ENCODE measurements around the gene UNC119. TPM values are rescaled to one million over a fixed set of nuclear protein-coding genes. Genes with fewer than 3 reads are reported as not detected.

The UNC119 gene
- total RNA-seq, 1 experiment from 2014 or later = 68.4 TPM

- Histone ChIP-seq H3F3A (ENCODE audit: low read length, unreplicated experiment) (no peaks in the 10 kb centered on the region), H3K9me3 (ENCODE audit: low read length) (no peaks in the 10 kb centered on the region), H3K36me3 (ENCODE audit: low read depth, low read length) (no peaks in the 10 kb centered on the region), H3K27me3 (ENCODE audit: low read length) (0 out of 2 replicates have a peak, but pooled peaks cover 4% of the 10 kb centered on the region), H3K9ac (ENCODE audit: low read length) (no peak overlapping the region), H3K4me1 (ENCODE audit: insufficient read depth, low read length) (no peaks in the 10 kb centered on the region), H3K79me2 (ENCODE audit: low read length) (no peaks in the 10 kb centered on the region), H2AFZ (ENCODE audit: low read length) (no peak overlapping the region), H3K27ac (ENCODE audit: low read length) (no peak overlapping the region), H3K9me2 (replicated peaks; ENCODE audit: low read length) (no peaks in the 10 kb centered on the region), H3K4me3 (ENCODE audit: low read length) (no peak overlapping the region), H3K4me2 (ENCODE audit: low read length) (no peak overlapping the region), H4K20me1 (ENCODE audit: low read length) (no peaks in the 10 kb centered on the region)
- DNase-seq (no peak), ATAC-seq (no peak)
- ChIA-PET POLR2A (ENCODE audit: unreplicated experiment) (no interaction called here), CTCF (no interaction called here)
- TF ChIP-seq EZH2phosphoT487 (IDR thresholded peaks at IDR 0.05; ENCODE audit: borderline replicate concordance, low read length) (no peak), EZH2 (IDR thresholded peaks at IDR 0.05; ENCODE audit: low read length, unreplicated experiment) (no peak)
- TF ChIP-seq, protein P1, sequence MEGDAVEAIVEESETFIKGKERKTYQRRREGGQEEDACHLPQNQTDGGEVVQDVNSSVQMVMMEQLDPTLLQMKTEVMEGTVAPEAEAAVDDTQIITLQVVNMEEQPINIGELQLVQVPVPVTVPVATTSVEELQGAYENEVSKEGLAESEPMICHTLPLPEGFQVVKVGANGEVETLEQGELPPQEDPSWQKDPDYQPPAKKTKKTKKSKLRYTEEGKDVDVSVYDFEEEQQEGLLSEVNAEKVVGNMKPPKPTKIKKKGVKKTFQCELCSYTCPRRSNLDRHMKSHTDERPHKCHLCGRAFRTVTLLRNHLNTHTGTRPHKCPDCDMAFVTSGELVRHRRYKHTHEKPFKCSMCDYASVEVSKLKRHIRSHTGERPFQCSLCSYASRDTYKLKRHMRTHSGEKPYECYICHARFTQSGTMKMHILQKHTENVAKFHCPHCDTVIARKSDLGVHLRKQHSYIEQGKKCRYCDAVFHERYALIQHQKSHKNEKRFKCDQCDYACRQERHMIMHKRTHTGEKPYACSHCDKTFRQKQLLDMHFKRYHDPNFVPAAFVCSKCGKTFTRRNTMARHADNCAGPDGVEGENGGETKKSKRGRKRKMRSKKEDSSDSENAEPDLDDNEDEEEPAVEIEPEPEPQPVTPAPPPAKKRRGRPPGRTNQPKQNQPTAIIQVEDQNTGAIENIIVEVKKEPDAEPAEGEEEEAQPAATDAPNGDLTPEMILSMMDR (conservative IDR thresholded peaks at IDR 0.05; ENCODE audit: low read depth, low read length) = no peak
- no TSS peak for BruUV-seq (replicated peaks)
- intact Hi-C loops (cut with micrococcal nuclease) = no loop called here
Measured at GRCh38 chr17:28503420-28503819, 49.0 kb downstream of the UNC119 start.

DNA sequence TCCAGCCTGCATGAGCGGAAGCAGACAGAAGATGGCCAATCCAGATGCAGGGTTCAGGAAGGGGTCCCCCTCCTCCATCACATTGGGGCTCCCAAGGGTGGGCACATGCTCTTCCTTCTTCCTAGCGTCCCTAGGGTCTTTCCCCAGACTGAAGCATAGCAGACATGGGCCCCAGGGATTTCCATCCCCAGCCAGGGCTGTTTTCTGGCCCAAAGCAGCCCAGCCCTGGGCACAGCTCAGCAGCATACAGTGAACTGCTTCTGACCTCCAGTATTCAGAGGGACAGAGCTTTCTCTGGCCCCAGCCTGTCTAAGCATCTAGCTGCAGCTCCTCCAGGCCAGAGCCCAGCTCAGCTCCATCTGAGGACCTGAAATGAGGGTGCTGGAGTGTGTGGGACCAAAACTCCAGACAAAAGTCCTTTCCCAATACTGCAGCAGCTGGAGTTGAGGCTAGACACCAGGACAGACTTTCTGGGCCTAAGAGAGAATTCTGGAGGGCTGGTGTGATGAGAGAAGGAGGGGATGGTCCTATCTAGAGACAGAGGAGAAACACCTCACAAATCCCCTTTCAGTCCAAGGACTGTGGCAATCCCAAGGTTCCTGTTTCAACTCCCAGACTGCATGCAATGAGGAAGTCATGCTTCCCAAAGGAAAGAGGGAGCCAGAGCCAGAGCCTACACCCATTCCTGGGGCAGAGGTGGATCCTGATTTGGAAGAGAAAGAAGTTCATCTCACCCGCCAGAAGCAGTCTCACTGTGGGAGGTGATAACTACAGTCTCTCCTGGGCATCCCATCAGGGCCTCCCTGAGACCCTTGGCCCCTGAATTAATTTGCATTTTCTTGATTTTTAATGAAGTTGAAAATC is 50.8 kb downstream of the UNC119 start:
- Histone ChIP-seq H4K20me1 (ENCODE audit: low read length) (no peaks in the 10 kb centered on the region), H3K79me2 (ENCODE audit: low read length) (no peaks in the 10 kb centered on the region), H3K27me3 (ENCODE audit: low read length) (0 out of 2 replicates have a peak, but pooled peaks cover 4% of the 10 kb centered on the region), H3K27ac (ENCODE audit: low read length) (no peak overlapping the region), H2AFZ (ENCODE audit: low read length) (no peak overlapping the region), H3K36me3 (ENCODE audit: low read depth, low read length) (no peaks in the 10 kb centered on the region), H3F3A (ENCODE audit: low read length, unreplicated experiment) (no peaks in the 10 kb centered on the region), H3K9ac (ENCODE audit: low read length) (no peak overlapping the region), H3K9me3 (ENCODE audit: low read length) (no peaks in the 10 kb centered on the region), H3K4me1 (ENCODE audit: insufficient read depth, low read length) (peaks cover 6% of the 10 kb centered on the region), H3K4me3 (ENCODE audit: low read length) (no peak overlapping the region), H3K9me2 (replicated peaks; ENCODE audit: low read length) (no peaks in the 10 kb centered on the region), H3K4me2 (ENCODE audit: low read length) (no peak overlapping the region)
- TF ChIP-seq EZH2 (IDR thresholded peaks at IDR 0.05; ENCODE audit: low read length, unreplicated experiment) = no peak
- no peak for TF ChIP-seq EZH2phosphoT487 (IDR thresholded peaks at IDR 0.05; ENCODE audit: borderline replicate concordance, low read length)
- TF ChIP-seq, protein P1 (conservative IDR thresholded peaks at IDR 0.05; ENCODE audit: low read depth, low read length) = no peak
- intact Hi-C loops (cut with micrococcal nuclease) = no loop called here
- ATAC-seq (no peak), DNase-seq (no peak)
- CTCF ChIA-PET = no interaction called here
- no TSS peak for BruUV-seq (replicated peaks)
- POLR2A ChIA-PET (ENCODE audit: unreplicated experiment) = no interaction called here

- CTCF ChIA-PET = no interaction called here
- intact Hi-C loops (cut with micrococcal nuclease) = no loop called here
Measured at GRCh38 chr17:28500712-28501379, 51.6 kb downstream of the UNC119 start.

More at GRCh38 chr17:28500712-28501379, 51.6 kb downstream of the UNC119 start:
- H3K4me3 ChIP-seq (ENCODE audit: low read length) = no peak overlapping the region
- H3K9me2 ChIP-seq (replicated peaks; ENCODE audit: low read length) = no peaks in the 10 kb centered on the region
- H3K9me3 ChIP-seq (ENCODE audit: low read length) = no peaks in the 10 kb centered on the region
- no peaks in the 10 kb centered on the region for H3K79me2 ChIP-seq (ENCODE audit: low read length)
- H3K4me1 ChIP-seq (ENCODE audit: insufficient read depth, low read length) = peaks cover 6% of the 10 kb centered on the region
- no peaks in the 10 kb centered on the region for H3K36me3 ChIP-seq (ENCODE audit: low read depth, low read length)
- ATAC-seq (no peak), DNase-seq (no peak)
- no peak overlapping the region for H3K4me2 ChIP-seq (ENCODE audit: low read length)
- H3F3A ChIP-seq (ENCODE audit: low read length, unreplicated experiment) = no peaks in the 10 kb centered on the region
- POLR2A ChIA-PET (ENCODE audit: unreplicated experiment) = no interaction called here
- no peaks in the 10 kb centered on the region for H4K20me1 ChIP-seq (ENCODE audit: low read length)
- no peak overlapping the region for H3K27ac ChIP-seq (ENCODE audit: low read length)
- no TSS peak for BruUV-seq (replicated peaks)
- H2AFZ ChIP-seq (ENCODE audit: low read length) = no peak overlapping the region
- 0 out of 2 replicates have a peak, but pooled peaks cover 4% of the 10 kb centered on the region for H3K27me3 ChIP-seq (ENCODE audit: low read length)
- TF ChIP-seq EZH2phosphoT487 (IDR thresholded peaks at IDR 0.05; ENCODE audit: borderline replicate concordance, low read length) (no peak), EZH2 (IDR thresholded peaks at IDR 0.05; ENCODE audit: low read length, unreplicated experiment) (no peak)
- TF ChIP-seq, protein P1 (conservative IDR thresholded peaks at IDR 0.05; ENCODE audit: low read depth, low read length) = no peak
- H3K9ac ChIP-seq (ENCODE audit: low read length) = no peak overlapping the region
